Right atrium auricular region (tissue), 2 donors: ENCODE measurements around the gene AKT1S1. TPM values are rescaled to one million over a fixed set of nuclear protein-coding genes. Genes with fewer than 3 reads are reported as not detected.
"Not testable (repeated sequence)": the region's sequence is repeated elsewhere in the genome, so short reads cannot be mapped to it uniquely, and the experiment has no call there.

Experiments
- DNase-seq: peaks from one replicate; pipeline ENCODE4 v3.0.0-alpha.2; 2019; ENCODE audit warnings: low spot score
- H3K27ac ChIP-seq, 2 donors: fragments of 200-600 bp; sonication (generic); 1 replicate in 1 of 2; 2 replicates in 1 of 2; pipeline ENCODE4 v1.5.1; 2016 to 2019
- H3K27me3 ChIP-seq, 2 donors: fragments of 200-600 bp; sonication (generic); one replicate each; pipeline versions ENCODE4 v1.5.1 to v1.6.0; 2017 to 2019
- H3K36me3 ChIP-seq: fragments of 200-600 bp; sonication (generic); one replicate; pipeline ENCODE4 v1.5.1; 2016
- H3K4me1 ChIP-seq, 2 donors: fragments of 200-600 bp; sonication (generic); one replicate each; pipeline versions ENCODE4 v1.5.1 to v1.6.0; 2017 to 2019
- H3K4me3 ChIP-seq, 2 donors: fragments of 200-600 bp; sonication (generic); 1 replicate in 1 of 2; 2 replicates in 1 of 2; pipeline ENCODE4 v1.5.1; 2017 to 2019; ENCODE audit warnings: mild to moderate bottlenecking in 1 of 2, moderate library complexity in 1 of 2
- H3K9me3 ChIP-seq, 2 donors: fragments of 200-600 bp; sonication (generic); one replicate each; pipeline ENCODE4 v1.5.1; 2019
- CTCF ChIP-seq, 2 donors: fragments of 200-600 bp; sonication (generic); IDR thresholded peaks; one replicate each; pipeline ENCODE4 v1.5.1; 2019; ENCODE audit warnings: antibody characterized with exemption in 2 of 2
- microRNA-seq, 2 donors: library from miRNA; unstranded; fragments of <30 nt; microRNA quantifications; one replicate each; pipeline ENCODE4, GENCODE V29; 2016 to 2017; ENCODE audit warnings: borderline number of aligned reads in 2 of 2, borderline replicate concordance in 1 of 2
- total RNA-seq, 2 donors: library from RNA; depleted of rRNA; stranded (reverse); fragments of >200 nt; gene quantifications; one replicate each; pipeline ENCODE4 v1.1.0, GENCODE V29; 2016

AKT1S1 gene
- total RNA-seq, 2 donors from 2014 or later = 20.6 to 25.8 TPM

- TF ChIP-seq CTCF (IDR thresholded peaks at IDR 0.05) = no peak
- no peaks in the 10 kb centered on the region for H3K9me3 ChIP-seq
- H3K36me3 ChIP-seq = peaks cover 18% of the 10 kb centered on the region
- H3K27ac ChIP-seq = peak overlapping the region; percentile 90 to 94
- DNase-seq = no peak
- no peak overlapping the region for H3K4me3 ChIP-seq
- H3K27me3 ChIP-seq = no peaks in the 10 kb centered on the region
- peaks cover 0 to 35% of the 10 kb centered on the region in 2 donors for H3K4me1 ChIP-seq
Measured at GRCh38 chr19:49820125-49820524, 57.0 kb downstream of the AKT1S1 start.

- H3K36me3 ChIP-seq = peaks cover 18% of the 10 kb centered on the region
- H3K9me3 ChIP-seq, DNase-seq, H3K27me3 ChIP-seq: not testable (repeated sequence)
- H3K4me3 ChIP-seq = peak overlapping the region; percentile 68 to 77
- peaks cover 0 to 35% of the 10 kb centered on the region in 2 donors for H3K4me1 ChIP-seq
- H3K27ac ChIP-seq = peak overlapping the region; percentile 90 to 94
Measured at GRCh38 chr19:49819452-49820115, 57.6 kb downstream of the AKT1S1 start.

Small RNA genes within 50 kb of the gene (microRNA-seq; reads per million reads assigned to microRNA genes)
- gene MIR4749 (0 to 0.71 reads per million in 2 donors), gene MIR4750 (0.71 to 1.4 reads per million in 2 donors), gene MIR6800 (0 reads per million in 2 donors)

Other genes with a start within 250 kb of the AKT1S1 start
- gene RRAS, start 237.2 kb downstream of the AKT1S1 start, total RNA-seq = 10 to 100 TPM; 60.9 to 83.5 TPM
- gene SCAF1, start 235.1 kb downstream of the AKT1S1 start, total RNA-seq = 10 to 100 TPM; 14.3 to 22.3 TPM
- gene IRF3, start 211.5 kb downstream of the AKT1S1 start, total RNA-seq = 10 to 100 TPM; 33.2 to 34.0 TPM
- 1 to 10 TPM; 5.7 to 6.5 TPM for gene BCL2L12, start 211.4 kb downstream of the AKT1S1 start, total RNA-seq
- 100 to 1,000 TPM; 187 to 192 TPM for gene PRMT1, start 200.1 kb downstream of the AKT1S1 start, total RNA-seq
- gene ADM5, start 187.8 kb downstream of the AKT1S1 start, total RNA-seq = under 1 TPM in 1 of 2 donors, not detected in 1; 0.43 TPM
- 1 to 10 TPM; 1.2 to 2.8 TPM for gene CPT1C, start 186.2 kb downstream of the AKT1S1 start, total RNA-seq
- under 1 TPM; 0.28 to 0.96 TPM for gene TSKS, start 114.0 kb downstream of the AKT1S1 start, total RNA-seq
- gene AP2A1, start 110.4 kb downstream of the AKT1S1 start, total RNA-seq = 10 to 100 TPM; 72.5 to 97.3 TPM
- 10 to 100 TPM; 18.5 to 22.5 TPM for gene FUZ, start 64.1 kb downstream of the AKT1S1 start, total RNA-seq
- 10 to 100 TPM; 31.1 to 54.0 TPM for gene MED25, start 59.1 kb downstream of the AKT1S1 start, total RNA-seq
- 10 to 100 TPM; 64.6 to 81.0 TPM for gene PTOV1, start 26.2 kb downstream of the AKT1S1 start, total RNA-seq
- gene PNKP, start 9.8 kb downstream of the AKT1S1 start, total RNA-seq = 10 to 100 TPM; 29.2 to 32.5 TPM
- gene TBC1D17, start 347 bp upstream of the AKT1S1 start, total RNA-seq = 10 to 100 TPM; 20.4 to 27.5 TPM
- gene IL4I1, start 19.5 kb upstream of the AKT1S1 start, total RNA-seq = under 1 TPM in 1 of 2 donors, not detected in 1; 0.43 TPM
- 1 to 10 TPM; 3.8 to 5.9 TPM for gene ATF5, start 51.9 kb upstream of the AKT1S1 start, total RNA-seq
- 10 to 100 TPM; 23.5 to 32.6 TPM for gene NUP62, start 52.1 kb upstream of the AKT1S1 start, total RNA-seq
- gene SIGLEC11, start 83.8 kb upstream of the AKT1S1 start, total RNA-seq = 1 to 10 TPM in 1 of 2 donors, under 1 TPM in 1; 0.19 to 2.2 TPM
- gene VRK3, start 148.0 kb upstream of the AKT1S1 start, total RNA-seq = 10 to 100 TPM; 20.5 to 25.5 TPM
- gene ZNF473, start 148.7 kb upstream of the AKT1S1 start, total RNA-seq = 1 to 10 TPM; 2.3 to 4.2 TPM